GM12874 (cell line): Measurements from ENCODE around the gene SH3PXD2B.
A peak's percentile ranks its signal among the peaks of the same experiment; 100 is the strongest.

Experiments
- CTCF ChIP-seq: IDR thresholded peaks from 2 replicates; pipeline ENCODE4 v1.5.1; 2011; ENCODE audit warnings: low read depth, mild to moderate bottlenecking, control low read depth, low read length, moderate library complexity; ENCODE audit not compliant: insufficient read depth

SH3PXD2B gene

GRCh38 chr5:172455511-172456061, 1.3 kb upstream of the SH3PXD2B start:
- no peak for TF ChIP-seq CTCF

- TF ChIP-seq CTCF, result no peak
These were observed 709 bp upstream of the SH3PXD2B start for GRCh38 chr5:172455087-172455381.

GRCh38 chr5:172453986-172454357, 353 bp downstream of the SH3PXD2B start:
- TF ChIP-seq CTCF, result no peak

GRCh38 chr5:172453206-172453985, 929 bp downstream of the SH3PXD2B start:
- TF ChIP-seq CTCF, result no peak

GRCh38 chr5:172452398-172453205, 1.7 kb downstream of the SH3PXD2B start:
- no peak for TF ChIP-seq CTCF

- no peak for TF ChIP-seq CTCF
These were observed 2.5 kb downstream of the SH3PXD2B start for GRCh38 chr5:172451771-172452197.

- peak; percentile 72 for TF ChIP-seq CTCF
These were observed 3.2 kb downstream of the SH3PXD2B start for GRCh38 chr5:172450861-172451695.
